Measurements from ENCODE around the gene OR9I1. TPM values are rescaled to one million over a fixed set of nuclear protein-coding genes. Genes with fewer than 3 reads are reported as not detected.

The OR9I1 gene, protein sequence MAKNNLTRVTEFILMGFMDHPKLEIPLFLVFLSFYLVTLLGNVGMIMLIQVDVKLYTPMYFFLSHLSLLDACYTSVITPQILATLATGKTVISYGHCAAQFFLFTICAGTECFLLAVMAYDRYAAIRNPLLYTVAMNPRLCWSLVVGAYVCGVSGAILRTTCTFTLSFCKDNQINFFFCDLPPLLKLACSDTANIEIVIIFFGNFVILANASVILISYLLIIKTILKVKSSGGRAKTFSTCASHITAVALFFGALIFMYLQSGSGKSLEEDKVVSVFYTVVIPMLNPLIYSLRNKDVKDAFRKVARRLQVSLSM
- total RNA-seq: not detected

DNA sequence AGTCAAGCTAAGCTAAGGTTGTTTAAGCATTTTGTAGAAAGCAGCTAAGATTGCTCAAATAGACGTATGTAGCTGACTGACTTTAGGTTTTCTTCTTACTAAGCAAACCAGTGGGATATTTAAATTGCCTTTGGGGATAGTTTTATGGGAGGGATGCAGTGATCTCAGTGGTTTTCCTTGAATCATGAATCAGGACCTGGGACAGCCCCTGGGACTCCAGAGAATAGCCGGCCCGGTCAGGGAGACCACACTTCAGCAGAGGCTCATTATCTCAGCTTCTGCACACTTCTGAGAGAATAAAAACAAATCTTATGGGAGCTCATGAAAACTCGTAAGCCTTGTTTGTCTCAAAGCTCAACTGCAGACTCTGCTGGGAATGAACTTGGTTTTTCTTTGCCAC lies at the start of gene OR9I1:
Gene OR9I1 (minus strand): TSS at position 62 of the 400 bp plus-strand sequence. CDS start 6,086 bp downstream, outside the sequence.
- 0 to 20% methylated on average over 1 to 4 of the region's 4 CpGs for WGBS, 2 donors (ENCODE audit: low coverage in 1 of 2)
- Histone ChIP-seq H3K27ac (no peak within 1 kb of the TSS), H3K36me3 (no peaks in the 10 kb centered on the region), H3K27me3 (no peaks in the 10 kb centered on the region), H3K4me3 (no peak within 1 kb of the TSS), H3K4me1 (no peaks in the 10 kb centered on the region), H3K9me3 (no peaks in the 10 kb centered on the region)
- no peak for ATAC-seq
- TF ChIP-seq POLR2A (IDR thresholded peaks at IDR 0.05) (no peak), EP300 (IDR thresholded peaks at IDR 0.05) (no peak), POLR2AphosphoS5 (IDR thresholded peaks at IDR 0.05) (no peak)
- TF ChIP-seq, protein P1, sequence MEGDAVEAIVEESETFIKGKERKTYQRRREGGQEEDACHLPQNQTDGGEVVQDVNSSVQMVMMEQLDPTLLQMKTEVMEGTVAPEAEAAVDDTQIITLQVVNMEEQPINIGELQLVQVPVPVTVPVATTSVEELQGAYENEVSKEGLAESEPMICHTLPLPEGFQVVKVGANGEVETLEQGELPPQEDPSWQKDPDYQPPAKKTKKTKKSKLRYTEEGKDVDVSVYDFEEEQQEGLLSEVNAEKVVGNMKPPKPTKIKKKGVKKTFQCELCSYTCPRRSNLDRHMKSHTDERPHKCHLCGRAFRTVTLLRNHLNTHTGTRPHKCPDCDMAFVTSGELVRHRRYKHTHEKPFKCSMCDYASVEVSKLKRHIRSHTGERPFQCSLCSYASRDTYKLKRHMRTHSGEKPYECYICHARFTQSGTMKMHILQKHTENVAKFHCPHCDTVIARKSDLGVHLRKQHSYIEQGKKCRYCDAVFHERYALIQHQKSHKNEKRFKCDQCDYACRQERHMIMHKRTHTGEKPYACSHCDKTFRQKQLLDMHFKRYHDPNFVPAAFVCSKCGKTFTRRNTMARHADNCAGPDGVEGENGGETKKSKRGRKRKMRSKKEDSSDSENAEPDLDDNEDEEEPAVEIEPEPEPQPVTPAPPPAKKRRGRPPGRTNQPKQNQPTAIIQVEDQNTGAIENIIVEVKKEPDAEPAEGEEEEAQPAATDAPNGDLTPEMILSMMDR (IDR thresholded peaks at IDR 0.05): no peak

DNA sequence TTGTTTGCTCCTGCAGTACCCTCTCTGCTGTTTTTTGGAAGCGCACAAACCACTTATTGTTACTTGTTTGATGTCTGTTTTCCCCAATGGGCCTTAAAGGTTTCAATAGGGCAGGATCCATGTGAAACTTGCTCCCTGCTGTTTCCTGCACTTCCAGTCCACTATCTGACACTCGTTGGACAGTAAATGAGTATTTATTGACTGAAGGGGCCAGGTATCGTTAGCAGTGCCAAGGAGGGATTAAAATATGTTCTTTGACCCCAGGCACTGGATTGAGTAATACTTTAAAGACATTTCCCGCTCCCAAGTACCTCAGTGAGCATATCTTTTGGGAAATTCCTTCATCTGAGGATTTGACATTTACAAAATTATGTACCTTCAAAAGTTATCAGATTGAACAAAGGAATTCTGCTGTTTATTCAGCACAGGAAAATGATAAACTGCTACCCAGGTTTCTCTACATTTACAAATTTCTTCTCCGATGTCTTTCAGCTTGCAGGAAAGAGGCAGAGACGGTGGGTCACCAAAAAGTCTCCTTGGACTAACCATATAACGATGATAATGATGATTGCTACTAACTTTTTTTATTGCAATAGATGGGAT lies 40.3 kb upstream of the OR9I1 start:
- H3K36me3 ChIP-seq: no peaks in the 10 kb centered on the region
- H3K4me1 ChIP-seq: no peaks in the 10 kb centered on the region

DNA sequence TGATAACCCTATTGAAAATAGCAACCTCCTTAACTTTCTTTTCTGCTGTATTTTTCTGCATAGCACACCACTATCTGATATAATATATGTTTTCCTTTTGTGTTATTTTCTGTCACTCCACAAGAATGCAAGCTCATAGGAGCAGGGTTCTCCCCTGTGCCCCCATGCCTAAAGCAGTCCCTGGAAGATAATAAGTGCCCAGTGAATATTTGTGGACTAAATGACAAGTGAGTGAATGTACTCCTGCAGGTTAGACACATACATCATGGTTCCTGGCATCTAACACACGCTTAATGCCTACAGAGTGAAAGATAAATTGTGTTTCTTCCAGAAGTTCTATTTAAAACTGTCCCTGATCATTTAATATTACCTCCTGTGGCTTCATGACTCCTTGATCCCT lies 39.7 kb upstream of the OR9I1 start:
- no peak overlapping the region for H3K4me3 ChIP-seq
- no peak for TF ChIP-seq EP300 (IDR thresholded peaks at IDR 0.05)
- no peaks in the 10 kb centered on the region for H3K4me1 ChIP-seq
- no peaks in the 10 kb centered on the region for H3K9me3 ChIP-seq
- 17 to 40% methylated on average over 1 of the region's 1 CpG for WGBS, 2 donors (ENCODE audit: low coverage in 1 of 2)
- no peaks in the 10 kb centered on the region for H3K27me3 ChIP-seq
- H3K27ac ChIP-seq: no peak overlapping the region
- no peaks in the 10 kb centered on the region for H3K36me3 ChIP-seq
- ATAC-seq: no peak

More for the DNA sequence above, 40.3 kb upstream of the OR9I1 start:
- H3K9me3 ChIP-seq: no peaks in the 10 kb centered on the region
- H3K27me3 ChIP-seq: no peaks in the 10 kb centered on the region
- TF ChIP-seq, protein P1 (IDR thresholded peaks at IDR 0.05): no peak
- TF ChIP-seq POLR2A (IDR thresholded peaks at IDR 0.05) (no peak), POLR2AphosphoS5 (IDR thresholded peaks at IDR 0.05) (no peak)
- H3K4me3 ChIP-seq: no peak overlapping the region
- no peak overlapping the region for H3K27ac ChIP-seq
- ATAC-seq: no peak
- WGBS, 2 donors (ENCODE audit: low coverage in 1 of 2): 68 to 71% methylated on average over 6 to 7 of the region's 7 CpGs

DNA sequence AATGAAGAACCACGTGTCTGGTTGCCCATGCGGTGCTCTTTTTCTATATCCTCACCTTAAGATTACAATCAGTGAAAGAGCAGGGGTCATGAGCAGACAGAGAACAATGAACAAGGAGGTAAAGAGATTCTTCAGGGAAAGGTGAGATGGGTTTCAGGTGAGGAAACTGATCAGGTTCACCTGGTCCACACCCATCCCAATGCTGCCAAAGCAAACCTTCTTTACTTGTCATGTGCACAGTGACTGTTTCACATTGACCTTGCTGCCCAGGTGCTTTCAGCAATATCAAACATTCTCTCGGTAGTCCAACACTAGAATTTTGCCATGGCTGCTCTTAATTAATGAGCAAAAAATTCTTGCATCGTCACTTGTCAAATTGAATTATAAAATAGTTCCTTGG lies 39.1 kb upstream of the OR9I1 start:
- ATAC-seq: no peak
- H3K9me3 ChIP-seq: no peaks in the 10 kb centered on the region
- no peak overlapping the region for H3K4me3 ChIP-seq
- no peak overlapping the region for H3K27ac ChIP-seq
- H3K27me3 ChIP-seq: no peaks in the 10 kb centered on the region
- H3K36me3 ChIP-seq: no peaks in the 10 kb centered on the region
- 68 to 83% methylated on average over 4 of the region's 4 CpGs for WGBS, 2 donors (ENCODE audit: low coverage in 1 of 2)
- H3K4me1 ChIP-seq: no peaks in the 10 kb centered on the region
- TF ChIP-seq POLR2A (IDR thresholded peaks at IDR 0.05) (no peak), POLR2AphosphoS5 (IDR thresholded peaks at IDR 0.05) (no peak), EP300 (IDR thresholded peaks at IDR 0.05) (no peak)
- TF ChIP-seq, protein P1 (IDR thresholded peaks at IDR 0.05): no peak

DNA sequence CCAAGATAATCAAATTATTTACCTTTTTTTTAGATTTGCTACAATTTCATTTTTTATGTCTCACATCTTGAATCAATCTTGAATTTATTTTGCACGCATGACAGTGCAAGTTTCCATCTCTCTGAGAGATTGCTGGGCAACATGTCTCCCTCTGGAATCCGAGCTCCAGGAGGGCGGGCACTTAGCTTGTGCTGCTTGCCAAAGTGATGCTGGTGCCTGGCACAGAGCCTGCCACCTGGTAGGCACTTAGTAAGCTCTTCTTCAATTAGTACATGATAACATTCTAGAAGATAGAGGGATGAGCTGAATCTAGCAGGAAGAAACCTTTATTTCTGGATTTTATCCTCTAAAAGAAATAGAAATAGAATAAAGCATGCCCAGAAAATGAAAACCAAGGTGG lies 27.5 kb upstream of the OR9I1 start:
- no peaks in the 10 kb centered on the region for H3K9me3 ChIP-seq
- no peak overlapping the region for H3K4me3 ChIP-seq
- H3K27ac ChIP-seq: no peak overlapping the region
- H3K36me3 ChIP-seq: no peaks in the 10 kb centered on the region
- ATAC-seq: no peak
- 68 to 100% methylated on average over 1 to 2 of the region's 3 CpGs for WGBS, 2 donors (ENCODE audit: low coverage in 1 of 2)
- H3K4me1 ChIP-seq: no peaks in the 10 kb centered on the region
- TF ChIP-seq POLR2AphosphoS5 (IDR thresholded peaks at IDR 0.05) (no peak), POLR2A (IDR thresholded peaks at IDR 0.05) (no peak), EP300 (IDR thresholded peaks at IDR 0.05) (no peak)
- TF ChIP-seq, protein P1 (IDR thresholded peaks at IDR 0.05): no peak
- H3K27me3 ChIP-seq: peaks cover 4% of the 10 kb centered on the region

All from gastroesophageal sphincter (tissue), 4 donors.